Hepatocyte (in vitro differentiated cells): Measurements from ENCODE around the gene TRMT1.

ENCODE experiments used
- CTCF ChIP-seq: fragments of 200-600 bp; sonication (generic); IDR thresholded peaks from 2 replicates; pipeline ENCODE4 v1.5.1; 2016; ENCODE audit warnings: antibody characterized with exemption, mild to moderate bottlenecking; ENCODE audit not compliant: poor library complexity
- EZH2 ChIP-seq: fragments of 200-600 bp; sonication (generic); IDR thresholded peaks from 2 replicates; pipeline ENCODE4 v1.6.1; 2016; ENCODE audit warnings: antibody characterized with exemption, mild to moderate bottlenecking, borderline replicate concordance

GRCh38 chr19:13162724-13163608 is 46.4 kb upstream of the TRMT1 start:
- TF ChIP-seq CTCF (no peak), EZH2 (no peak)
